ENCODE data around the gene CHRND.

- no peak for TF ChIP-seq CTCF (conservative IDR thresholded peaks at IDR 0.05)
- no peak for TF ChIP-seq ZFX (IDR thresholded peaks at IDR 0.05)
These were observed 43.4 kb upstream of the CHRND start for GRCh38 chr2:232482301-232483238.
